ENCODE results near the gene STK4. TPM values are rescaled to one million over a fixed set of nuclear protein-coding genes. Genes with fewer than 3 reads are reported as not detected.

The STK4 gene
- total and polyA plus RNA-seq, 12 donors, result 7.1 to 39.3 (median 28.0) TPM

DNA sequence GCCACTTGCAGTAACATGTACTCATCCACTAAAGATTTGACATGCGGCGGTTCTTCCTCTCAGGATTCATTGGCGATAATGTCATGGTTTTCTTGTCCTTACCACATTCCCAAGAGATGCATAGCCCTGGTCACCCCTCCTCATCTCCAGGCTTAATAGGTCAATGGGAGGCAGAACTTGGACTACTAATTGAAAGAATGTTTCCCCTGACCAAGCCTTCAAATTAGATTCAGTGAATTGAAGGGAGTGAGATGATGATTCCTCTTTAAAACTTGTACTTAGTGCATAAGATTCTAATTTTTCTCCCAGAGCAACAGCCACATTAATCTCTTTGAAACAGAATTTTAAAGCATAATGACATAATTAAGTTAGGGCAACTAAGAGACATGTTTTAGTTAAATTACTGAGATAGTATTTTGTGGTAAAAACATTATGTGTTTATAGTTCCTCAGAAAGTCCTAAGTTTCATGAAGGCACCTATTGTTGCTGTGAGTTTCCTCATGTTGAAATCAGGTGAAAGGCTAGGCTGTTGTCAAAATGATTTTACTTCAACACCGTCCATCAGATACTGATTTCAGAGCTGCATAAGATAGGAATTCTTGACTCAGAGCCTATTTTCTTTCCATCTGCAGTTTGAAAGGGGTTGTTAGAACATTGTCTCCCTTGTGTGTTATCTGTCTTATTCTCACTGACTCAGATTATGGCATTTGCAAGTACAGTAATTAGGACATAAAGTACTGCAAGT, 48.5 kb downstream of the STK4 start:
- DNase-seq, result no peak
- Histone ChIP-seq H3K36me3 (replicated peaks in 1 of 2) (no peaks in the 10 kb centered on the region), H3K9me3 (replicated peaks in 1 of 3) (no peaks in the 10 kb centered on the region), H3K27me3 (no peaks in the 10 kb centered on the region), H3K4me1 (replicated peaks in 1 of 2) (peaks cover 17 to 30% of the 10 kb centered on the region in 2 donors), H3K27ac (peak overlapping the region in 1 of 5 donors; percentile 10), H3K4me3 (no peak overlapping the region)
- intact Hi-C loops (cut with DNase I), result loop anchor here (5.0 to 10.0 kb wide), 2 partner anchors 100 to 272 kb away; partner anchors contain the start of gene WFDC5 (in 1 of the 2)
- no peak for TF ChIP-seq POLR2A (IDR thresholded peaks at IDR 0.05)
- TF ChIP-seq, protein P1, sequence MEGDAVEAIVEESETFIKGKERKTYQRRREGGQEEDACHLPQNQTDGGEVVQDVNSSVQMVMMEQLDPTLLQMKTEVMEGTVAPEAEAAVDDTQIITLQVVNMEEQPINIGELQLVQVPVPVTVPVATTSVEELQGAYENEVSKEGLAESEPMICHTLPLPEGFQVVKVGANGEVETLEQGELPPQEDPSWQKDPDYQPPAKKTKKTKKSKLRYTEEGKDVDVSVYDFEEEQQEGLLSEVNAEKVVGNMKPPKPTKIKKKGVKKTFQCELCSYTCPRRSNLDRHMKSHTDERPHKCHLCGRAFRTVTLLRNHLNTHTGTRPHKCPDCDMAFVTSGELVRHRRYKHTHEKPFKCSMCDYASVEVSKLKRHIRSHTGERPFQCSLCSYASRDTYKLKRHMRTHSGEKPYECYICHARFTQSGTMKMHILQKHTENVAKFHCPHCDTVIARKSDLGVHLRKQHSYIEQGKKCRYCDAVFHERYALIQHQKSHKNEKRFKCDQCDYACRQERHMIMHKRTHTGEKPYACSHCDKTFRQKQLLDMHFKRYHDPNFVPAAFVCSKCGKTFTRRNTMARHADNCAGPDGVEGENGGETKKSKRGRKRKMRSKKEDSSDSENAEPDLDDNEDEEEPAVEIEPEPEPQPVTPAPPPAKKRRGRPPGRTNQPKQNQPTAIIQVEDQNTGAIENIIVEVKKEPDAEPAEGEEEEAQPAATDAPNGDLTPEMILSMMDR (IDR thresholded peaks at IDR 0.05), result no peak
- whole genome bisulfite sequencing, 4 donors, result 75 to 81% (median 79%) methylated on average over 4 of the region's 4 CpGs

DNA sequence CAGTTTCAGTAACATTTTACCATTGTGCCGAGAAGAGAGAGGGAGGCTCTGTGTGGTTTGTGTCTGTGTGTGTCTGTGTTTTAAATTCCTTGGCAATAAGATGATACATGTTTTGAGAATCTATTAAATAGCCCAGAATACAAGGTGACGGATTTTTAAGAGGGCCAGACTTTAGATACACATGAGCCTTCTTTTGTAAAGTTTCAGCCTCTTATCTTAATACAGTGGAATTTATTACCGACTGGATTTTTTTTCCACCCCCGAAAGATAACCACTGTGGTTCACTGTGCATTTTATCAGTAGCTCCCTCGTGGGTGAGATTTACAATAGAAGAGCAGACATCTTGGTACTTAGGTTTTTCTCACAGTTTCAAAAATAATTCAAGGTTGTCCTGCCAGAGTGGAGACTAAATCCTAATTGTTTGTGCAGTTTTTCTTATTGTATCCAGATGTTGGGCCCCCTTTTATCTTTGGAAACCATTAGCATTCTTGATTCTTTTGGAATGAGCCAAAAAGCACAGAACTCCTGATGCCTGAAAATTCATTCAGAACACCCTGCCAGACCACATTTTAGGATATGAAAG, 49.9 kb downstream of the STK4 start:
- 44 to 53% (median 48%) methylated on average over 5 of the region's 5 CpGs for WGBS, 4 donors
- H3K4me1 ChIP-seq (replicated peaks in 1 of 2), result peaks cover 17 to 34% of the 10 kb centered on the region in 2 donors

DNA sequence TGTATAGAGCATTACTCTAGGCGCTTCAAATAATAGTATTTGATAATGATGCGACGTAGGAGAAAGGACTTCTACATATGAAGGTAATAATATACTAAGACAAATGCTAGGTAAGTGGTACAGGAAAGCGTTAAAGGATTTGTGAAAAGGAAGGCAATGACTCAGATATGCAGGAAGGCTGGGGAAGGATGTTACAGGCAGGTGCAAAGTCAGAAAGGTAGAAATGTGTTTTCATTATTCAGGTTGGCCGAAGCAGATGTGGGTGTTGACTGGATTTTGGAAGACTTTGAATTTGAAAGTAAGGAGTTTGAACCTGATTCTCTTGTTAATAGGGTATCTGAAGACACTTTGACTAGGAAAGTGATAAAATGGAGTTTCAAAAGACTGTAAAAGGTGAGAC, 51.0 kb downstream of the STK4 start:
- no peak for DNase-seq
- intact Hi-C loops (cut with DNase I), result loop anchor here (5.0 to 10.0 kb wide), 2 partner anchors 98 to 270 kb away; partner anchors contain the start of gene WFDC5 (in 1 of the 2)
- WGBS, 4 donors, result 83 to 97% (median 86%) methylated on average over 5 of the region's 5 CpGs
- no peaks in the 10 kb centered on the region for H3K9me3 ChIP-seq (replicated peaks in 1 of 3)
- TF ChIP-seq, protein P1 (IDR thresholded peaks at IDR 0.05), result no peak
- TF ChIP-seq POLR2A (IDR thresholded peaks at IDR 0.05), result no peak
- H3K27ac ChIP-seq, result no peak overlapping the region
- peaks cover 17 to 34% of the 10 kb centered on the region in 2 donors for H3K4me1 ChIP-seq (replicated peaks in 1 of 2)
- H3K4me3 ChIP-seq, result no peak overlapping the region
- H3K36me3 ChIP-seq (replicated peaks in 1 of 2), result peaks cover 0 to 3% of the 10 kb centered on the region in 2 donors
- no peaks in the 10 kb centered on the region for H3K27me3 ChIP-seq

More for the DNA sequence above, 49.9 kb downstream of the STK4 start:
- no peak overlapping the region for H3K4me3 ChIP-seq
- intact Hi-C loops (cut with DNase I), result loop anchor here (5.0 to 10.0 kb wide), 2 partner anchors 99 to 271 kb away; partner anchors contain the start of gene WFDC5 (in 1 of the 2)
- no peak for TF ChIP-seq POLR2A (IDR thresholded peaks at IDR 0.05)
- TF ChIP-seq, protein P1 (IDR thresholded peaks at IDR 0.05), result no peak
- H3K9me3 ChIP-seq (replicated peaks in 1 of 3), result no peaks in the 10 kb centered on the region
- no peak for DNase-seq
- no peaks in the 10 kb centered on the region for H3K36me3 ChIP-seq (replicated peaks in 1 of 2)
- H3K27ac ChIP-seq, result no peak overlapping the region
- H3K27me3 ChIP-seq, result no peaks in the 10 kb centered on the region

DNA sequence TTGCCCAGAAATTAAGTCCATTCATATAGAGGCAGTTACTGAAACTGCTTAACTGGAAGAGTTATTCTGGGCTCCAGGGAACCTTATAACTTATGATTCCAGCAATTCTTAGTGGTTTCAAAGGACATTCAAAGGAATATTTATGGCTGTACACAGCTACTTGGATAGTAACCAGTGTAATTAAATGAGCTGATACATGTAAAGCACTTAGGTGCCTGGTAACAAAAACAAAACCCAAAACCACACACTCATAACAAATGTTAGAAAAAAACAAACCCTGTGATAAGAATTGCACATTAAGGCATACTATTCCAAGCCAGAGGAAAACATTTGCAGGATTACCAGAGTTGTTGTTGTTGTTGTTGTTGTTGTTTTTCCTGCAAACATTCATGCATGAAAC, 51.5 kb downstream of the STK4 start:
- intact Hi-C loops (cut with DNase I), result loop anchor here (5.0 to 10.0 kb wide), 2 partner anchors 97 to 269 kb away; partner anchors contain the start of gene WFDC5 (in 1 of the 2)
- no peaks in the 10 kb centered on the region for H3K9me3 ChIP-seq (replicated peaks in 1 of 3)
- H3K27me3 ChIP-seq, result no peaks in the 10 kb centered on the region
- TF ChIP-seq, protein P1 (IDR thresholded peaks at IDR 0.05), result no peak
- TF ChIP-seq POLR2A (IDR thresholded peaks at IDR 0.05), result no peak
- H3K4me3 ChIP-seq, result no peak overlapping the region
- peaks cover 17 to 34% of the 10 kb centered on the region in 2 donors for H3K4me1 ChIP-seq (replicated peaks in 1 of 2)
- DNase-seq, result no peak
- H3K27ac ChIP-seq, result no peak overlapping the region
- peaks cover 0 to 3% of the 10 kb centered on the region in 2 donors for H3K36me3 ChIP-seq (replicated peaks in 1 of 2)

Measured in adrenal gland (tissue), 12 donors.